Measurements from ENCODE around the gene ITPR1. TPM values are rescaled to one million over a fixed set of nuclear protein-coding genes. Genes with fewer than 3 reads are reported as not detected.

The ITPR1 gene
- total RNA-seq, 2 experiments from 2014 or later: 84.4 to 104 TPM

DNA sequence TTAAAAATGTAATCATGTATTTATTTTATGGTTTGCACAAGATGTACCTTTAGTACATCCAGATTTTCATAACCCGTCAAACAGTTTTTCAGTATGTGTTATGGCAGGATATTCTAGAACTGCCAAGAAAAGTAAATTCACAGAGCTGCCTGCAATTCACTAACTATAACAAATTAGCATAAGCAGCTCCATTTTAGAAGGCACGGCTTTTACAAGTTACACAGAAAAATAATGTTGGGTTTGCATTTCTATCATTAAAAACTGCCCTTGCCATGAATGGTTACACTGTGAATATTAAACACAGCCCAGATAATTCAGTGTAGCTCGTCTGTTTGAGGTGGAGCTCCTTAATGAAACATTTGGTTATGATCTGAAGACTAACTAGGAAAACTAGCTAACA is 391.7 kb downstream of the ITPR1 start:
- Histone ChIP-seq H3K4me3 (ENCODE audit: low read depth, low read length, poor library complexity, severe bottlenecking) (no peak overlapping the region), H2AFZ (ENCODE audit: low read length) (no peak overlapping the region), H3K79me2 (ENCODE audit: insufficient read depth, low read depth, low read length) (no peaks in the 10 kb centered on the region), H3K4me2 (ENCODE audit: low read length) (no peak overlapping the region), H3K4me1 (ENCODE audit: insufficient read depth, low read length, poor library complexity, severe bottlenecking) (no peaks in the 10 kb centered on the region), H3K27ac (ENCODE audit: low read depth, low read length, poor library complexity, severe bottlenecking) (no peak overlapping the region), H4K20me1 (ENCODE audit: insufficient read depth, low read length) (no peaks in the 10 kb centered on the region), H3K9me3 (ENCODE audit: low read length) (0 out of 2 replicates have a peak, but pooled peaks cover 3% of the 10 kb centered on the region), H3K36me3 (ENCODE audit: insufficient read depth, low read length) (no peaks in the 10 kb centered on the region), H3K9me2 (ENCODE audit: insufficient read depth, low read length) (no peaks in the 10 kb centered on the region)
- DNase-seq (ENCODE audit: low spot score): no peak
- CTCF ChIA-PET (ENCODE audit: unreplicated experiment): no interaction called here
- TF ChIP-seq, protein P1, sequence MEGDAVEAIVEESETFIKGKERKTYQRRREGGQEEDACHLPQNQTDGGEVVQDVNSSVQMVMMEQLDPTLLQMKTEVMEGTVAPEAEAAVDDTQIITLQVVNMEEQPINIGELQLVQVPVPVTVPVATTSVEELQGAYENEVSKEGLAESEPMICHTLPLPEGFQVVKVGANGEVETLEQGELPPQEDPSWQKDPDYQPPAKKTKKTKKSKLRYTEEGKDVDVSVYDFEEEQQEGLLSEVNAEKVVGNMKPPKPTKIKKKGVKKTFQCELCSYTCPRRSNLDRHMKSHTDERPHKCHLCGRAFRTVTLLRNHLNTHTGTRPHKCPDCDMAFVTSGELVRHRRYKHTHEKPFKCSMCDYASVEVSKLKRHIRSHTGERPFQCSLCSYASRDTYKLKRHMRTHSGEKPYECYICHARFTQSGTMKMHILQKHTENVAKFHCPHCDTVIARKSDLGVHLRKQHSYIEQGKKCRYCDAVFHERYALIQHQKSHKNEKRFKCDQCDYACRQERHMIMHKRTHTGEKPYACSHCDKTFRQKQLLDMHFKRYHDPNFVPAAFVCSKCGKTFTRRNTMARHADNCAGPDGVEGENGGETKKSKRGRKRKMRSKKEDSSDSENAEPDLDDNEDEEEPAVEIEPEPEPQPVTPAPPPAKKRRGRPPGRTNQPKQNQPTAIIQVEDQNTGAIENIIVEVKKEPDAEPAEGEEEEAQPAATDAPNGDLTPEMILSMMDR (conservative IDR thresholded peaks at IDR 0.05; ENCODE audit: low read length): no peak
- no peak for TF ChIP-seq EZH2phosphoT487 (IDR thresholded peaks at IDR 0.05; ENCODE audit: borderline replicate concordance, low read depth, low read length)
- no TSS peak for BruUV-seq (replicated peaks)
- intact Hi-C loops (cut with micrococcal nuclease; ENCODE audit: unreplicated experiment): loop anchor here (10.0 kb wide), 1 partner anchor 170 kb away; no protein-coding TSS in a partner anchor
- POLR2A ChIA-PET: interaction anchor here (0.6 to 1.9 kb wide), 3 partner anchors 11 to 862 kb away, joined by 3 to 4 read pairs (median 4); no protein-coding TSS in a partner anchor

GRCh38 chr3:4885316-4885715 is 392.2 kb downstream of the ITPR1 start:
- Histone ChIP-seq H3K4me2 (ENCODE audit: low read length) (no peak overlapping the region), H3K9me3 (ENCODE audit: low read length) (0 out of 2 replicates have a peak, but pooled peaks cover 3% of the 10 kb centered on the region), H2AFZ (ENCODE audit: low read length) (no peak overlapping the region), H3K36me3 (ENCODE audit: insufficient read depth, low read length) (no peaks in the 10 kb centered on the region), H3K79me2 (ENCODE audit: insufficient read depth, low read depth, low read length) (no peaks in the 10 kb centered on the region), H3K4me3 (ENCODE audit: low read depth, low read length, poor library complexity, severe bottlenecking) (no peak overlapping the region), H4K20me1 (ENCODE audit: insufficient read depth, low read length) (no peaks in the 10 kb centered on the region), H3K4me1 (ENCODE audit: insufficient read depth, low read length, poor library complexity, severe bottlenecking) (no peaks in the 10 kb centered on the region), H3K27ac (ENCODE audit: low read depth, low read length, poor library complexity, severe bottlenecking) (no peak overlapping the region), H3K9me2 (ENCODE audit: insufficient read depth, low read length) (no peaks in the 10 kb centered on the region)
- CTCF ChIA-PET (ENCODE audit: unreplicated experiment): no interaction called here
- no TSS peak for BruUV-seq (replicated peaks)
- no peak for DNase-seq (ENCODE audit: low spot score)
- TF ChIP-seq, protein P1 (conservative IDR thresholded peaks at IDR 0.05; ENCODE audit: low read length): no peak
- no peak for TF ChIP-seq EZH2phosphoT487 (IDR thresholded peaks at IDR 0.05; ENCODE audit: borderline replicate concordance, low read depth, low read length)
- intact Hi-C loops (cut with micrococcal nuclease; ENCODE audit: unreplicated experiment): loop anchor here (10.0 kb wide), 1 partner anchor 169 kb away; no protein-coding TSS in a partner anchor
- POLR2A ChIA-PET: interaction anchor here (0.6 to 1.9 kb wide), 3 partner anchors 12 to 862 kb away, joined by 3 to 4 read pairs (median 4); no protein-coding TSS in a partner anchor

DNA sequence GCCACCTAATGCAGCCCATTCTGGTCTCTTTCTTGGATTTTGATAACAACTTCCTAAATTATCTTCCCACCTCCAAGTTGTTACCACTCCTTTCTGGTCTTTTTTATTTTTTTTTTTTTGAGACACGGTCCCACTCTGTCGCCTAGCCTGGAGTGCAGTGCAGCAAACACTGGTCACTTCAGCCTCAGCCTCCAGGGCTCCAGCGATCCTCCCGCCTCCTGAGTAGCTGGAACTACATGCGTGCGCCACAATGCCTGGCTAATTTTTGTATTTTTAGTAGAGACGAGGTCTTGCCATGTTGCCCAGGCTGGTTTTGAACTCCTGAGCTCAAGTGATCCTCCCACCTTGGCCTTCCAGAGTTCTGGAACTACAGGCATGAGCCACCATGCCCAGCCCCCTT is 393.3 kb downstream of the ITPR1 start:
- Histone ChIP-seq H3K27ac (ENCODE audit: low read depth, low read length, poor library complexity, severe bottlenecking) (no peak overlapping the region), H2AFZ (ENCODE audit: low read length) (no peak overlapping the region), H3K4me2 (ENCODE audit: low read length) (no peak overlapping the region), H3K36me3 (ENCODE audit: insufficient read depth, low read length) (no peaks in the 10 kb centered on the region), H4K20me1 (ENCODE audit: insufficient read depth, low read length) (no peaks in the 10 kb centered on the region), H3K9me2 (ENCODE audit: insufficient read depth, low read length) (no peaks in the 10 kb centered on the region), H3K9me3 (ENCODE audit: low read length) (0 out of 2 replicates have a peak, but pooled peaks cover 3% of the 10 kb centered on the region), H3K4me3 (ENCODE audit: low read depth, low read length, poor library complexity, severe bottlenecking) (no peak overlapping the region), H3K4me1 (ENCODE audit: insufficient read depth, low read length, poor library complexity, severe bottlenecking) (no peaks in the 10 kb centered on the region), H3K79me2 (ENCODE audit: insufficient read depth, low read depth, low read length) (no peaks in the 10 kb centered on the region)
- TF ChIP-seq, protein P1 (conservative IDR thresholded peaks at IDR 0.05; ENCODE audit: low read length): no peak
- no peak for TF ChIP-seq EZH2phosphoT487 (IDR thresholded peaks at IDR 0.05; ENCODE audit: borderline replicate concordance, low read depth, low read length)
- DNase-seq (ENCODE audit: low spot score): no peak
- BruUV-seq (replicated peaks): no TSS peak
- ChIA-PET POLR2A (interaction anchor here (1.9 kb wide), 1 partner anchor 13 kb away, joined by 4 read pairs; no protein-coding TSS in a partner anchor), CTCF (ENCODE audit: unreplicated experiment) (interaction anchor here (0.6 kb wide), 1 partner anchor 16 kb away, joined by 4 read pairs; no protein-coding TSS in a partner anchor)
- intact Hi-C loops (cut with micrococcal nuclease; ENCODE audit: unreplicated experiment): loop anchor here (10.0 kb wide), 1 partner anchor 168 kb away; no protein-coding TSS in a partner anchor
